HG03139 (cell line): ENCODE data around the gene KCNJ5.

Source experiments
- ATAC-seq: cut with Tn5 transposase; IDR thresholded peaks from one replicate; pipeline ENCODE4 v1.9.1; 2021; ENCODE audit not compliant: unreplicated experiment

KCNJ5 gene

GRCh38 chr11:128894685-128895084, 3.5 kb downstream of the KCNJ5 start:
- ATAC-seq, result no peak

DNA sequence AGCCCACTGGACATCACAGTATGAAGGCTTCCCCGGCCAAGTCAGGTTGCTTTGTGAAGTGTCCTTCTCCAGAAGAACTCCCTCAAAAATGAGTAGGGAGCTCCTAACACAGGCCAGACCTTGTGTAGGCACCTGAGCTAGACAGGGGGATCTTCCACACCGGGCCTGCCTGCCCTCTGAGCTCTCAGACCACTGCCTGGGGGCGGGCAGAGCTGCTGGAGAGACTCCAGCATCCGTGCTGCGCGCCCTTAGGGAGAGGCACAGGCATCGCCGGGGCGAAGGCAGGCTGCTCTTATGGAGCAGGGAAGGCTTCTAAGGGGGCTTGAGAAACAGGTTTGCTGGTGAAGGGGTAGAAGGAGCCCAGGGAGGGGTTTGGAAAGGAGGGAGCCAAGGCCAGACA, 4.4 kb downstream of the KCNJ5 start:
- ATAC-seq, result no peak

GRCh38 chr11:128896356-128896755, 5.2 kb downstream of the KCNJ5 start:
- ATAC-seq, result no peak

GRCh38 chr11:128897826-128898225, 6.7 kb downstream of the KCNJ5 start:
- ATAC-seq, result no peak

- ATAC-seq, result no peak
These were observed 7.6 kb downstream of the KCNJ5 start for GRCh38 chr11:128898580-128899344.

- no peak for ATAC-seq
These were observed 9.3 kb downstream of the KCNJ5 start for GRCh38 chr11:128900468-128900867.

- no peak for ATAC-seq
These were observed 10.7 kb downstream of the KCNJ5 start for GRCh38 chr11:128901653-128902514.

DNA sequence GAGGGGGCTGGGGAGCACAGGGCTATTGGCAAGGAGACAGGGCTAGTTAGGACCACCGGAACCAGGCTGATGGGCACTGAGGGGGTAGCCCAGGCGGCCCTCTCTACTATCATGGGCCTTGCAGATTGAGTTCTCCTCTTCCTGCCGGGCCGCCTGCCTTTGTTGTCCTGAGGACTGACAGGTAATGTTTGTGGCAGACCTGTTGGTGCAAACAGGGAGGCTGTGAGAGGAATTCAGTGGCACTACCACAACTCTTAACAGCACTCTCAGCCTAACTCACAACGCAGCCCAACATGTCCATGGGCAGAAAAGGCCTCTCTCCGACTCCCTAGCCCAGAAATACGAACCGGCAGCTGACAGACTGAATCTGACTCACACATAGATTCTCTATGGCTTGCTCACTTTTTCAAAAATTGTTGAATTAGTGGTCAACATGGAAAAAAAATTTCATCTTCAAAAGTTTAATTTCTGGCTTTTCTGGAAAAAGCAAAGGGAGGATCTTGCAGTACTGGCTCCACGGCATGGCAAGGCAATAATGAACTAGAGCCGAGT, 11.4 kb downstream of the KCNJ5 start:
- no peak for ATAC-seq

DNA sequence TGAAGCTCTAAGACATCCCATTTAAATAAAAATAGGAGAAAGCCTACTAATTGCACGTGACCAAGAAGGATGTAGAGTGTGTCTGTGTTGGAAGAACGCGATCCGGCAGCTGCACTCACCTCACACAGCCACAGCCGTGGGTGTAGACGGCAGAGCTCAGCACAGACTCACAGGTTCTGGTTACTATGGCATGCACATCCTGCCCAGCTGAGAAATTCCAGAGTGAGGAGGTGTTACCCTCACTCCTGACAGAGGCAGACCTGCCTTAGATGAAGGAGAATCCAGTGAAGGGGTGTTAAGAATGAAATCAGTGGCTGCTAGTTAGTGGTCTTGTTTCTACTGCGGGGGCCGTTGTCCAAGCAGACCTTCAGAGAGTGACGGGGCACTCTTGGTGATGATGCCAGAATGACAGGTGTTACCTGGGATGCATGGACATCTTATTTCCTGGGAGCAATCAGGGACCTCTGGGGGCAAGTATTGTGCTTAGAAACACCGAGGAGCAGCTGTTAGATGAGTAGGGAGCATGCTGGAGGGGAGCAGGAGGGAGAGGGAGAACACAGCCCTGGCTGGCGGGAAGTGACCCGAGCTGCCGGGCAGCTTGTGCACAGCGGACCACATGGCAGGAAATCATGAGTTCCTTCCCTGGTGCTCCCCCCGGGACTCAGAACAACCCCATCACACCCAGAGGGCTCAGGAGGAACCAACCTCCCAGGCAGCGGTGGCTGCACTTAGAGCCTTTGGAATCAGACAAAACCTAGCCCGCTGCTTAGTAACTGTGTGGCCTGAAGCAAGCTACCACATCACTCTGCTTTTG, 12.3 kb downstream of the KCNJ5 start:
- ATAC-seq, result no peak

DNA sequence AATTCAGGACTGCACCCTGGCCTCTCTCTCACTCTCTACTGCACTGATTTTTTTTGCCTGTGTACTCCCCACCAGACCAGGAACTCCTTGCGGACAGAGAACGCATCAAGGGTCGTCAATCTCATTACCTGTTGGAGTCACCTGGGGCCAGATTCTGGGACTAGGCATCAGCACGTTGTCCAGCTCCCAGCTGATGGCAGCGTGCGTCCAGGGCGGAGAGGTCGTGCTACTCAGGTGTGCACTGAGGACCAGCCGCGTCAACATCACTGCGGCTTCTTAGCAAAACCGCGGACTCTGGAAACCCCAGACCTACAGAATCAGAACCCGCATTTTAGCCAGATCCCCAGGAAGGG, 13.1 kb downstream of the KCNJ5 start:
- no peak for ATAC-seq

- ATAC-seq, result peak; percentile 36
These were observed 13.6 kb downstream of the KCNJ5 start for GRCh38 chr11:128904656-128905344.

- peak; percentile 55 for ATAC-seq
These were observed 14.4 kb downstream of the KCNJ5 start for GRCh38 chr11:128905345-128906184.

GRCh38 chr11:128906185-128907050, 15.3 kb downstream of the KCNJ5 start:
- ATAC-seq, result no peak

DNA sequence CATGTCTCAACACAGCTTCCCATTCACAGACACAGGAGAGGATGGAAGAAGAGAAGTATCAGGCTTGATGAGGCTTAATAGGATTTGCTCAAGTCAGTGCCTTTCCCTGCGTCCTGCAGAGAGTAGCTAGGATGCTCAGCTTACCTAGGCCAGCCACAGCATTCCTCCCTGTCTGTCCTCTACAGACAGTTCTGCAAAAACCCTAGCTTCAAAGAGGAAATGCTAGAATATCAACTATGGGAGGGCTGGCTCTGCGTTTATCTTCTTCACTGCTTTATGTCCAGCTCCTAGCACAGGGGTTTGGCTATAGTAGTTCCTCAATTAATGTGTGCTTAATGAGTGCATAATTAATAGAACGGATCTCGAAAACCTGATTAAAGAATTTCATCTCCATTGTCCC, 16.4 kb downstream of the KCNJ5 start:
- no peak for ATAC-seq

- ATAC-seq, result no peak
These were observed 17.5 kb downstream of the KCNJ5 start for GRCh38 chr11:128908391-128909246.

DNA sequence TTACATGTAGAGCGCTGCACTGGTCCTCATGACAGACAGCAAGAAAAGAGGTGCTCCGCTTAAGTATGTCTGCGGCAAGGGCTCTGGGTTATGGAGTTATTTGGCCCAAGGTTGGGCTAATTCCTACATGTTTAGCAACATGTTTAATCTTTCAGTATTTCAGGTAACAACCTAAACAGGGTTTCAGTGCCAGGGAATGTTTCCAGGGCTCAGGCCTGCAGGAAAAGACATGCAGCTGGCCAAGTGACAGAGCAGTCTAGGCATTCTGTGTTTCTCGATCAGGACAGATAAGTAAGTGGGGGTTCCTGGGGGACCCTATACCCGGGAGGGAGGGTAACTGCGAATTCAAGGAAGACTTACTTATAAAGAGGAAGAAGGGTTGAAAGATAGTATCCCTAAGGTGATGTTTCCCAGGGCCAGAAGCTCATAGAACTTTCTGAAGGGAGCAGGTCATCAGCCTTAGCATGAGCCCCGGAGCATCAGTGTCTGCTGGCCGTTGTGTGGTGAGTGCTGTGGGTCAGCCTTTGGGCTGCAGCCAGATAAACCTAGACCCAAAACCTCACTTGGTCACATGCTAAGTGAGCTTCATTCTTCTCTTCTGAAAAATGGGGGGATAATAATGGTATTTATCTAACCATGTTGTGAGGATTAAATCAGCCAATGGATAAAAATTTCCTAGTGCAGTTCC, 18.4 kb downstream of the KCNJ5 start:
- ATAC-seq, result no peak

DNA sequence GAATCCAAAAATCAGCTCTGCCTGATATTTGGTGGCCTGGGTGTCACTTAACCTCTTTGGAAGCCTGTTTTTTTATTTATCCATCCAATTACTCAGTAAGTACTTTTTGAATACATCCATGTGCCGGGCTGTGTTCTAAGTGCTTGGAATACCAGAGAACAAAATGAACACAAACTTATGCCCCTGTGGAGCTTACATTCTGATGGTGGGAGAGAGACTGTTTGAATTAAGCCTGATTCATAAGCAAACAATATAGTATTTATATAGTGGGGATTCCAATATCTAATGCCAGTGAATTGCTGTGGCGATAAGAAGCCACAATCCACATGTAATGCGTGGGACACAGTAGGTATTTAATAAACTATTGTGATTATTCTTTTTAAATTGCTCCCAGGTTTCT, 19.4 kb downstream of the KCNJ5 start:
- no peak for ATAC-seq
